Smooth muscle cell (in vitro differentiated cells): Measurements from ENCODE around the gene APOB. TPM values are rescaled to one million over a fixed set of nuclear protein-coding genes. Genes with fewer than 3 reads are reported as not detected.

Source experiments
- DNase-seq: peaks from one replicate; lab custom pipeline; 2025; ENCODE audit not compliant: unreplicated experiment; lab: John Stamatoyannopoulos, UW
- H2AFZ ChIP-seq: fragments of 200-600 bp; sonication (generic); 2 replicates; pipeline ENCODE4 v1.6.0; 2016; ENCODE audit warnings: antibody characterized with exemption, low read depth, mild to moderate bottlenecking
- H3F3A ChIP-seq: fragments of 200-600 bp; sonication (generic); 2 replicates; pipeline ENCODE4 v1.6.0; 2017; ENCODE audit warnings: antibody characterized with exemption, low read depth
- H3K27ac ChIP-seq: fragments of 200-600 bp; sonication (generic); 2 replicates; pipeline ENCODE4 v1.5.1; 2016; ENCODE audit warnings: low read depth, mild to moderate bottlenecking
- H3K27me3 ChIP-seq: fragments of 200-600 bp; sonication (generic); 2 replicates; pipeline ENCODE4 v1.6.1; 2016; ENCODE audit warnings: low read depth, mild to moderate bottlenecking
- H3K36me3 ChIP-seq: fragments of 200-600 bp; sonication (generic); 2 replicates; pipeline ENCODE4 v1.5.1; 2016; ENCODE audit warnings: low read depth
- H3K4me1 ChIP-seq: fragments of 200-600 bp; sonication (generic); 2 replicates; pipeline ENCODE4 v1.5.1; 2016; ENCODE audit warnings: low read depth
- H3K4me2 ChIP-seq: fragments of 200-600 bp; sonication (generic); 2 replicates; pipeline ENCODE4 v1.6.0; 2016; ENCODE audit warnings: mild to moderate bottlenecking
- H3K4me3 ChIP-seq: fragments of 200-600 bp; sonication (generic); 2 replicates; pipeline ENCODE4 v1.5.1; 2016; ENCODE audit warnings: mild to moderate bottlenecking
- H3K79me2 ChIP-seq: fragments of 200-600 bp; sonication (generic); 2 replicates; pipeline ENCODE4 v1.6.0; 2016; ENCODE audit warnings: low read depth, mild to moderate bottlenecking
- H3K9ac ChIP-seq: fragments of 200-600 bp; sonication (generic); 2 replicates; pipeline ENCODE4 v1.6.0; 2016; ENCODE audit warnings: low read depth
- H3K9me3 ChIP-seq: fragments of 200-600 bp; sonication (generic); replicated peaks from 2 replicates; pipeline ENCODE4 v1.5.1; 2016; ENCODE audit warnings: low read depth
- H4K20me1 ChIP-seq: fragments of 200-600 bp; sonication (generic); 2 replicates; pipeline ENCODE4 v1.6.0; 2016; ENCODE audit warnings: low read depth
- CTCF ChIP-seq: fragments of 200-600 bp; sonication (generic); IDR thresholded peaks from 2 replicates; pipeline ENCODE4 v1.5.1; 2017; ENCODE audit warnings: borderline replicate concordance, mild to moderate bottlenecking, antibody characterized with exemption; ENCODE audit not compliant: insufficient read depth, poor library complexity, severe bottlenecking
- whole genome bisulfite sequencing: methylation state at CpG from one replicate; pipeline ENCODE4 v1.1.7; 2016; ENCODE audit warnings: low lambda C conversion rate; 5-methylcytosine and 5-hydroxymethylcytosine counted together
- polyA plus RNA-seq: library from polyadenylated mRNA; unstranded; fragments of >200 nt; fragmentation: Nextera tagmentation; extraction: Ambion mirVana; gene quantifications from 2 replicates; pipeline ENCODE4 v1.2.1, GENCODE V29; 2016
- total RNA-seq: library from RNA; depleted of rRNA; stranded (reverse); fragments of >200 nt; gene quantifications from 2 replicates; pipeline ENCODE4 v1.2.3, GENCODE V29; 2014

The APOB gene
- total and polyA plus RNA-seq, 2 experiments from 2014 or later, result under 0.01 to 0.09 TPM

GRCh38 chr2:21059885-21060610 is 16.2 kb upstream of the APOB start:
- Histone ChIP-seq H3F3A (no peaks in the 10 kb centered on the region), H3K4me2 (no peak overlapping the region), H2AFZ (no peak overlapping the region), H3K27me3 (peaks cover 38% of the 10 kb centered on the region), H3K9ac (no peak overlapping the region), H3K27ac (no peak overlapping the region), H3K9me3 (no peaks in the 10 kb centered on the region), H4K20me1 (no peaks in the 10 kb centered on the region), H3K79me2 (no peaks in the 10 kb centered on the region), H3K36me3 (no peaks in the 10 kb centered on the region), H3K4me1 (no peaks in the 10 kb centered on the region), H3K4me3 (no peak overlapping the region)
- DNase-seq, result no peak
- 98% methylated on average over 3 of the region's 3 CpGs for WGBS
- TF ChIP-seq CTCF, result no peak

- Histone ChIP-seq H2AFZ (no peak overlapping the region), H3K27ac (no peak overlapping the region), H4K20me1 (no peaks in the 10 kb centered on the region), H3K9me3 (no peaks in the 10 kb centered on the region), H3K4me3 (no peak overlapping the region), H3K4me1 (no peaks in the 10 kb centered on the region), H3K4me2 (no peak overlapping the region), H3K36me3 (no peaks in the 10 kb centered on the region), H3K9ac (no peak overlapping the region), H3K27me3 (peaks cover 19% of the 10 kb centered on the region), H3F3A (no peaks in the 10 kb centered on the region), H3K79me2 (no peaks in the 10 kb centered on the region)
- 90% methylated on average over 2 of the region's 2 CpGs for WGBS
- no peak for DNase-seq
- TF ChIP-seq CTCF, result no peak
Measured at GRCh38 chr2:21057097-21057496, 13.2 kb upstream of the APOB start.

- no peak for TF ChIP-seq CTCF
- H3K4me3 ChIP-seq, result no peak overlapping the region
- no peaks in the 10 kb centered on the region for H3K4me1 ChIP-seq
- 64% methylated on average over 10 of the region's 10 CpGs for WGBS
- no peak overlapping the region for H3K4me2 ChIP-seq
- no peaks in the 10 kb centered on the region for H3K79me2 ChIP-seq
- H3F3A ChIP-seq, result no peaks in the 10 kb centered on the region
- no peak overlapping the region for H3K27ac ChIP-seq
- H3K9ac ChIP-seq, result no peak overlapping the region
- H3K36me3 ChIP-seq, result no peaks in the 10 kb centered on the region
- H2AFZ ChIP-seq, result no peak overlapping the region
- H3K27me3 ChIP-seq, result peaks cover 12% of the 10 kb centered on the region
- H3K9me3 ChIP-seq, result no peaks in the 10 kb centered on the region
- no peaks in the 10 kb centered on the region for H4K20me1 ChIP-seq
- DNase-seq, result no peak
Measured at GRCh38 chr2:21055879-21056790, 12.3 kb upstream of the APOB start.
